Thoracic aorta (tissue), 2 donors: Measurements from ENCODE around the gene INPP4B. TPM values are rescaled to one million over a fixed set of nuclear protein-coding genes. Genes with fewer than 3 reads are reported as not detected.

ENCODE experiments used
- ATAC-seq: fragments of 150-250 bp; one replicate; pipeline ENCODE4 v1.8.0; 2017; ENCODE audit warnings: low read depth; ENCODE audit not compliant: insufficient number of reproducible peaks, low FRiP score
- DNase-seq: peaks from one replicate; pipeline ENCODE4 v3.0.0-alpha.2; 2020; ENCODE audit warnings: low spot score
- H3K27ac ChIP-seq, 2 donors: fragments of 200-600 bp; sonication (generic); 1 replicate in 1 of 2; 2 replicates in 1 of 2; pipeline ENCODE4 v1.5.1; 2016; ENCODE audit warnings: mild to moderate bottlenecking in 2 of 2, moderate library complexity in 2 of 2
- H3K27me3 ChIP-seq: fragments of 200-600 bp; sonication (generic); replicated peaks from 2 replicates; pipeline ENCODE4 v1.6.0; 2016; ENCODE audit warnings: mild to moderate bottlenecking; ENCODE audit not compliant: insufficient read depth
- H3K36me3 ChIP-seq: fragments of 200-600 bp; sonication (generic); one replicate; pipeline ENCODE4 v1.5.1; 2016
- H3K4me1 ChIP-seq, 2 donors: fragments of 200-600 bp; sonication (generic); 1 replicate in 1 of 2; 2 replicates in 1 of 2; pipeline versions ENCODE4 v1.5.1 to v1.6.0; 2016; ENCODE audit warnings: low read depth in 2 of 2, mild to moderate bottlenecking in 1 of 2; ENCODE audit not compliant: control insufficient read depth in 1 of 2
- H3K4me3 ChIP-seq: fragments of 200-600 bp; sonication (generic); 2 replicates; pipeline ENCODE4 v1.5.1; 2016; ENCODE audit warnings: mild to moderate bottlenecking
- H3K9me3 ChIP-seq: fragments of 200-600 bp; sonication (generic); 2 replicates; pipeline ENCODE4 v1.5.1; 2016
- total RNA-seq, 2 donors: library from RNA; depleted of rRNA; stranded (reverse); fragments of >200 nt; gene quantifications; one replicate each; pipeline versions ENCODE4 v1.1.0 to v1.2.3, GENCODE V29; 2016
- TF ChIP-seq, protein P1 (sequence below): fragments of 200-600 bp; sonication (generic); IDR thresholded peaks from one replicate; pipeline ENCODE4 v1.5.1; 2019; ENCODE audit warnings: antibody characterized with exemption

The INPP4B gene
- total RNA-seq, 2 donors from 2014 or later, result 21.1 to 30.4 TPM

DNA sequence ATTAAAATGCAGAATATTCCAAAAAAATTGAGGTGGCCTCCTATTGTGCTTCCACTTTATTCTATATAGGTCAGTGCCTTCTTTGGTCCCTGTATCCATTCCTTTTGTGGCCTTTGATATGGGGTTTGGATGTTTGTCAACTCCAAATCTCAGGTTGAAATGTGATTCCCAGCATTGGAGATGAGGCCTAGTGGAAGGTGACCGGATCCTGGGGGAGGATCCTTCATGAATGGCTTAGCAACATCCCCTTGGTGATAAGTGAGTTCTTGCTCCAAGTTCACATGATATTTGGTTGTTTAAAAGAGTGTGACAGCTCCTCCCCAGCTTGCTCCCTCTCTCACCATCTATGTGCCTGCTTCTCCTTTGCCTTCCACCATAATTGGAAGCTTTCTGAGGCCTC lies 380.6 kb downstream of the INPP4B start:
- ATAC-seq (no peak), DNase-seq (no peak)
- H3K27me3 ChIP-seq, result no peaks in the 10 kb centered on the region
- no peaks in the 10 kb centered on the region for H3K36me3 ChIP-seq
- TF ChIP-seq, protein P1, sequence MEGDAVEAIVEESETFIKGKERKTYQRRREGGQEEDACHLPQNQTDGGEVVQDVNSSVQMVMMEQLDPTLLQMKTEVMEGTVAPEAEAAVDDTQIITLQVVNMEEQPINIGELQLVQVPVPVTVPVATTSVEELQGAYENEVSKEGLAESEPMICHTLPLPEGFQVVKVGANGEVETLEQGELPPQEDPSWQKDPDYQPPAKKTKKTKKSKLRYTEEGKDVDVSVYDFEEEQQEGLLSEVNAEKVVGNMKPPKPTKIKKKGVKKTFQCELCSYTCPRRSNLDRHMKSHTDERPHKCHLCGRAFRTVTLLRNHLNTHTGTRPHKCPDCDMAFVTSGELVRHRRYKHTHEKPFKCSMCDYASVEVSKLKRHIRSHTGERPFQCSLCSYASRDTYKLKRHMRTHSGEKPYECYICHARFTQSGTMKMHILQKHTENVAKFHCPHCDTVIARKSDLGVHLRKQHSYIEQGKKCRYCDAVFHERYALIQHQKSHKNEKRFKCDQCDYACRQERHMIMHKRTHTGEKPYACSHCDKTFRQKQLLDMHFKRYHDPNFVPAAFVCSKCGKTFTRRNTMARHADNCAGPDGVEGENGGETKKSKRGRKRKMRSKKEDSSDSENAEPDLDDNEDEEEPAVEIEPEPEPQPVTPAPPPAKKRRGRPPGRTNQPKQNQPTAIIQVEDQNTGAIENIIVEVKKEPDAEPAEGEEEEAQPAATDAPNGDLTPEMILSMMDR, result no peak
- H3K9me3 ChIP-seq, result no peaks in the 10 kb centered on the region
- no peak overlapping the region for H3K27ac ChIP-seq
- H3K4me3 ChIP-seq, result no peak overlapping the region
- H3K4me1 ChIP-seq, result peaks cover 0 to 10% of the 10 kb centered on the region in 2 donors

DNA sequence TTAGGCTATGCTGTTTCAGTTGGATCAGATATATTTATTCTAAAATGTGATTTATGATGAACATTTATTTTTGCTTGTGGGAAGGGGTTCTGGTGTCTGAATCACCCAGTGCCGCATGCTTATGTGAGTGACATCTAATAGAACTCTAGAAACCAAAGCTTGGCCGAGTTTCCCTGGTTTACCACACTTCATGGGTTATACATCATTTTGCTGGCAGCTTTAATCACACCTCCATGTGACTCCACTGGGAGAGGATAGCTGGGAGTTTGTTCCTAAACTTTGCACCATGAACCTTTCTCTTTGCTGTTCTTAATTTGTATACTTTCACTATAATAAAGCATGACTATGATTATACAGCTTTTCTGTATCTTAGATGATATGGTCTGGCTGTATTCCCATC lies 382.9 kb downstream of the INPP4B start:
- Histone ChIP-seq H3K4me1 (peaks cover 0 to 6% of the 10 kb centered on the region in 2 donors), H3K4me3 (no peak overlapping the region), H3K27me3 (no peaks in the 10 kb centered on the region), H3K27ac (no peak overlapping the region), H3K36me3 (no peaks in the 10 kb centered on the region), H3K9me3 (no peaks in the 10 kb centered on the region)
- DNase-seq, result no peak
- ATAC-seq, result no peak
- TF ChIP-seq, protein P1, result no peak

DNA sequence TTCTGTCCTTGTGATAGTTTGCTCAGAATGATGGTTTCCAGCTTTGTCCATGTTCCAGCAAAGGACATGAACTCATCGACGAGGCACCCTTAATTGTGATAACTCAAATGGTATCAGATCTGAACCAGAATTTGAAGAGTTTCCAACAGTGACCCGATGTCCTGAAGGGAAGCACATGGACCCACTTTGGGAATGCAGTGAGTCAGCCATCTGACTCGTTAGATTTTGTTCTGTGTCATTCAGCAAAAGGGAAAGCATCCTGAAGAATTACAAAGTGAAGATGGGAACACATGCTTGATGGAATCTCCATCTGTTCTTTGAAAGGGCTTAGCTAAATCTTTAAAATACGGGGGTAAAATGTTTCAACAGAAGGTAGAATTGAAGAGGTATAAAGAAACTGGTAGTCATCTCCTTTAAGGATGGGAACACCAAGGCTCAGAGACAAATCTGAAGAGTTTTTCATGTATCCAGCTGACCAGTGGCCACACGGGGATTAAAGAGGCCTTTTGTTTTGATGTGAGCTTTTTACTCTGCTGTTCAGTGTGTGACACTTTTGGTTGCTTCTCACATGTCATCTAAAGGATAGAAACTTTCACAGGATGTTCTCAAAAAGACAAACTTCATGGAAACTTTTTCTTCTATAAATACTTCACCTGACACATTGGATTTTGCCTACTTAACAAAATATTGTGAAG lies 393.8 kb downstream of the INPP4B start:
- no peak for DNase-seq
- Histone ChIP-seq H3K27ac (no peak overlapping the region), H3K27me3 (no peaks in the 10 kb centered on the region), H3K4me3 (no peak overlapping the region), H3K4me1 (peaks cover 0 to 11% of the 10 kb centered on the region in 2 donors), H3K9me3 (no peaks in the 10 kb centered on the region), H3K36me3 (no peaks in the 10 kb centered on the region)
- no peak for ATAC-seq
- TF ChIP-seq, protein P1, result no peak

DNA sequence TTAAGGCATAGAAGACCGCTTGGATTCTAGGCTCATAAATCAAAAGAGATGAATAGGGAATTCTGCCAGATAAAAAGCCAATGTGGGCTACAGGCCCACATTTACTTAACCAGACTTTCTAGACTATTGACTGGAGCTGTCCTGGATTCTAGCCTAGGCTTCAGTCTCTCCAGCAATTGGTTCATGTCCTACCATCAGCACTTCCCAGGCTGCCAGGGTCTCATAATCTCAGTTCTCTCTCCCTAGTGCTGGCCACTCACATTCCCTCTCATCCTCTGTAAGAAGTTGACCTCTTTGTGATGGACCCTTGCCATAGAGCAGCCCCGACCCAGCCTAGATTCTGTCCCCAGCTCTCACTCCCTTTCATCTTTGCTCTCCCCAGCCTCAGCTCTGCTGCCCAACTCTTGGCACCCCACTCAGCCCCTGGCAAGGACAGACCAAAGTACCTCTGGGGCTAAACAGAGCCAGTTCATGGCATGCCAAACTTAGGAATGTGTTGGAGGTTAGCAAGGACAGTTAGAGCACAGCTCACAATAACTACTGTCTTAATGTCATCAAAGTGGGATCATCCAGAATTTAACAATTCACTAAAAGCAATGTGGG lies 396.2 kb downstream of the INPP4B start:
- DNase-seq (no peak), ATAC-seq (no peak)
- TF ChIP-seq, protein P1, result no peak
- H3K9me3 ChIP-seq, result no peaks in the 10 kb centered on the region
- peaks cover 0 to 11% of the 10 kb centered on the region in 2 donors for H3K4me1 ChIP-seq
- no peak overlapping the region for H3K4me3 ChIP-seq
- H3K27me3 ChIP-seq, result no peaks in the 10 kb centered on the region
- H3K27ac ChIP-seq, result no peak overlapping the region
- no peaks in the 10 kb centered on the region for H3K36me3 ChIP-seq

DNA sequence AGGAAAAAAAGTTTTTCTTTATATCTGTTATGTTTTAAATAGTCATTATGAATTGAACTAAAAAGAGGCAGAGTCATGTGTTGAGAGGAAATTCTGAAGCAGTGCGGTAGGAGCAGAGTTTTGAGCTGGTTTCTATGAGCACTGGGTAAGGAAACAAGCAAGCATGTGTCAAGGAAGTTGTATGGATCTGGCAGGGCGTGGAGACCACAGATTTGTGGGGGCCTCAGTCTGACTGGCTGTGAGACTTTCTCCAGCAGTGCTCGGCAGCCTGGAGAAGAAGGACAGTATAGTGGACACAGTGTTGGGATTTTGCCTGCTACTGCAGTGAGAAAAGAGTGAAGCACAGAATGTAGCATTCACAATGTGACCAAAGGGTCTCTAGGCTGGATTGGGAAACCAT lies 399.1 kb downstream of the INPP4B start:
- no peak overlapping the region for H3K4me3 ChIP-seq
- ATAC-seq (no peak), DNase-seq (no peak)
- H3K36me3 ChIP-seq, result no peaks in the 10 kb centered on the region
- no peaks in the 10 kb centered on the region for H3K27me3 ChIP-seq
- H3K27ac ChIP-seq, result no peak overlapping the region
- TF ChIP-seq, protein P1, result no peak
- H3K9me3 ChIP-seq, result no peaks in the 10 kb centered on the region
- H3K4me1 ChIP-seq, result peaks cover 0 to 11% of the 10 kb centered on the region in 2 donors
